Heart left ventricle (tissue), 16 donors: ENCODE data around the gene SMC5. TPM values are rescaled to one million over a fixed set of nuclear protein-coding genes. Genes with fewer than 3 reads are reported as not detected.

Source experiments
- ATAC-seq, 4 donors: fragments of 200-7000 bp; cut with Tn5 transposase; one replicate each; pipeline ENCODE4 v1.9.1; 2020 to 2022; ENCODE audit warnings: moderate library complexity in 4 of 4, mild to moderate bottlenecking in 3 of 4, moderate number of reproducible peaks in 1 of 4
- DNase-seq, 5 donors: peaks; one replicate each; pipeline ENCODE4 v3.0.0-alpha.2; 2020
- H3K27ac ChIP-seq, 12 donors: fragments of 200-600 bp; sonication (generic) in 4 of 12; one replicate each; pipeline versions ENCODE4 v1.5.0 to v1.8.0; 2016 to 2022; ENCODE audit warnings: mild to moderate bottlenecking in 2 of 12
- H3K27me3 ChIP-seq, 9 donors: fragments of 200-600 bp; sonication (generic) in 2 of 9; one replicate each; pipeline versions ENCODE4 v1.5.1 to v1.8.0; 2016 to 2022; ENCODE audit warnings: mild to moderate bottlenecking in 3 of 9
- H3K36me3 ChIP-seq, 9 donors: fragments of 200-600 bp; sonication (generic) in 2 of 9; one replicate each; pipeline versions ENCODE4 v1.5.0 to v1.8.0; 2018 to 2022; ENCODE audit warnings: mild to moderate bottlenecking in 2 of 9
- H3K4me1 ChIP-seq, 12 donors: fragments of 200-600 bp; sonication (generic) in 4 of 12; one replicate each; pipeline versions ENCODE4 v1.5.0 to v1.8.0; 2016 to 2022; ENCODE audit warnings: mild to moderate bottlenecking in 3 of 12
- H3K4me3 ChIP-seq, 12 donors: fragments of 200-600 bp; sonication (generic) in 4 of 12; one replicate each; pipeline versions ENCODE4 v1.5.0 to v1.8.0; 2017 to 2022; ENCODE audit warnings: mild to moderate bottlenecking in 9 of 12, moderate library complexity in 4 of 12
- H3K9me3 ChIP-seq, 12 donors: fragments of 200-600 bp; sonication (generic) in 4 of 12; one replicate each; pipeline versions ENCODE4 v1.5.0 to v1.8.0; 2016 to 2022; ENCODE audit warnings: mild to moderate bottlenecking in 1 of 12
- POLR2A ChIP-seq, 2 donors: fragments of 450-650 bp; IDR thresholded peaks; one replicate each; pipeline ENCODE4 v1.6.1; 2017; ENCODE audit warnings: antibody characterized with exemption in 2 of 2, mild to moderate bottlenecking in 2 of 2, moderate library complexity in 2 of 2
- WGBS, 4 donors: extraction: QIAGEN DNeasy Blood & Tissue Kit in 2 of 4; methylation state at CpG; one replicate each; pipeline versions ENCODE4 v1.1.5 to v1.1.7; 2013 to 2018; 5-methylcytosine and 5-hydroxymethylcytosine counted together
- intact Hi-C, 10 donors: fragments of 100-400 bp; cut with DNase I; formaldehyde crosslinking; loops; one replicate each; pipeline versions ENCODE4 v1.11.1 to v1.14.2; 2022
- polyA plus RNA-seq, 2 donors: library from polyadenylated mRNA; stranded (reverse); fragments of 200-250 nt; gene quantifications; one replicate each; pipeline ENCODE4 v1.2.3, GENCODE V29; 2013
- total RNA-seq, 9 donors: library from RNA; depleted of rRNA in 2 of 9; stranded (reverse); fragments of >200 nt in 2 of 9; fragmentation: NEBNext Ultra II Directional in 3 of 9; extraction: Animal tissue kit (Norgen Biotek cat#: 25700) in 3 of 9; gene quantifications; one replicate each; pipeline versions ENCODE4 v1.1.0 to v1.2.4, GENCODE V29; 2016 to 2023
- TF ChIP-seq, protein P1 (sequence below), 12 donors: fragments of 200-600 bp; sonication (generic) in 4 of 12; IDR thresholded peaks; one replicate each; pipeline versions ENCODE4 v1.5.0 to v1.8.0; 2018 to 2022; ENCODE audit warnings: antibody characterized with exemption in 12 of 12, mild to moderate bottlenecking in 5 of 12
- donor health status: ischemic (EF 13 %, LVEDD 7.1; RV severe dilation, severe dysfunction).
- donor health status: healthy with polysubstance abuse.
- donor health status: DM: no; HTN: yes; CAD: no.
- donor health status: DM: no; HTN: no; CAD: no.
- donor health status: ischemic (EF 25% LVEDD 6.9; RV normal size, moderate dysfunction).
- donor health status: ischemic (EF 25% LVEDD 5.7; RV mildly dilated, moderate dysfunction).
- donor health status: healthy.
- donor health status: DM: yes; HTN: yes; CAD: no.
- donor health status: ischemic (EF 35%, LVEDD 5.7; RV mildly dilated, moderate dysfunction).
- donor health status: nonischemic (EF 11% LVEDD 7.7; RV severe dilation, severe dysfunction).
- donor health status: DM: yes; HTN: yes; CAD: no.
- donor health status: PGD.
- donor health status: ischemic (EF 29% LVEDD 5.4; RV normal size, mild dysfunction).
- donor health status: nonischemic (EF 23%, LVEDD 6.1; RV moderate dilation, normal function).

Gene SMC5
- total and polyA plus RNA-seq, 11 donors, result 6.8 to 14.6 (median 11.0) TPM

DNA sequence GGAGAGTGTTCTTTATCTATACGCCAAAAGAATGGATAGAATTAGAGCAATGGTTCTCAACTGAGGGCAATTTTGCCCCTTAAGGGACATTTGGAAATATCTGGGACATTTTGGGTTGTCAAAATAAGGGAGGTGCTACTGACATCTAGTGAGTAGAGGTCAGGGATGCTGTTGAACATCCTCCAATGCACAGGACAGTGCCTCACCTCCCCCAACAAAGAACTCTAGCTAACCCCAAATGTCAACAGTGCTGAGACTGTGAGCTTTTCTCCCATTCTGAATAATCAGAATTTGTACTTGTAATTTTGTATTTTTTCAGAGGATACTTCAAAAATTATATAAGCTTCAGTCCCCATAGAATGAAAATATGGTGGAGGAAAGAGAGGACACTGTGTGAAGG lies 8.6 kb upstream of the SMC5 start:
- no peaks in the 10 kb centered on the region for H3K36me3 ChIP-seq
- H3K4me1 ChIP-seq, result no peaks in the 10 kb centered on the region
- no peak overlapping the region for H3K27ac ChIP-seq
- peaks cover 0 to 4% (median 0%) of the 10 kb centered on the region in 12 donors for H3K9me3 ChIP-seq
- DNase-seq (no peak), ATAC-seq (no peak)
- no peaks in the 10 kb centered on the region for H3K27me3 ChIP-seq
- WGBS, 4 donors, result 96 to 99% (median 97%) methylated on average over 1 of the region's 1 CpG
- intact Hi-C loops, result loop anchor here in 2 of 10 donors (10.0 kb wide), 2 partner anchors 275 to 355 kb away; no protein-coding TSS in a partner anchor
- TF ChIP-seq POLR2A (IDR thresholded peaks at IDR 0.05), result no peak
- TF ChIP-seq, protein P1, sequence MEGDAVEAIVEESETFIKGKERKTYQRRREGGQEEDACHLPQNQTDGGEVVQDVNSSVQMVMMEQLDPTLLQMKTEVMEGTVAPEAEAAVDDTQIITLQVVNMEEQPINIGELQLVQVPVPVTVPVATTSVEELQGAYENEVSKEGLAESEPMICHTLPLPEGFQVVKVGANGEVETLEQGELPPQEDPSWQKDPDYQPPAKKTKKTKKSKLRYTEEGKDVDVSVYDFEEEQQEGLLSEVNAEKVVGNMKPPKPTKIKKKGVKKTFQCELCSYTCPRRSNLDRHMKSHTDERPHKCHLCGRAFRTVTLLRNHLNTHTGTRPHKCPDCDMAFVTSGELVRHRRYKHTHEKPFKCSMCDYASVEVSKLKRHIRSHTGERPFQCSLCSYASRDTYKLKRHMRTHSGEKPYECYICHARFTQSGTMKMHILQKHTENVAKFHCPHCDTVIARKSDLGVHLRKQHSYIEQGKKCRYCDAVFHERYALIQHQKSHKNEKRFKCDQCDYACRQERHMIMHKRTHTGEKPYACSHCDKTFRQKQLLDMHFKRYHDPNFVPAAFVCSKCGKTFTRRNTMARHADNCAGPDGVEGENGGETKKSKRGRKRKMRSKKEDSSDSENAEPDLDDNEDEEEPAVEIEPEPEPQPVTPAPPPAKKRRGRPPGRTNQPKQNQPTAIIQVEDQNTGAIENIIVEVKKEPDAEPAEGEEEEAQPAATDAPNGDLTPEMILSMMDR (IDR thresholded peaks at IDR 0.05), result no peak
- H3K4me3 ChIP-seq, result no peak overlapping the region

DNA sequence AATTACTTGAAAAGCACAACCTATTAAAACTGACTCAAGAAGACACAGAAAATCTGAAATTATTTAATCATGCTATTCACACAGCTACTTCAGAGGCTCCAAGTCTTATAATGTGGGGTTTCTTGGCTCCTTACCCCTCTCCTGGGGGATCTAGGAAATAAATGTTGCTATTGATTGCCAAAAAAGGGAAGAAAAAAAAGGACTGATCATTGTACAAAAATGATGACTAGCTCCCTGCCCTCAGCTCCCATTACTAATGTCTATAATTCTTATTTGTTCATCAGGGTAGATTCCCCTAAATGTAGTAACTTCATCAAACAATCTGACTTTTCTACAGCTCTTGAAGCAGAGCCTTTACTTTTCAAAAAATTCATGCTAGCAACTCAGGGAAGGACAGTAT lies 3.3 kb upstream of the SMC5 start:
- no peak for DNase-seq
- intact Hi-C loops, result loop anchor here in 2 of 10 donors (10.0 kb wide), 2 partner anchors 281 to 349 kb away; no protein-coding TSS in a partner anchor
- H3K27ac ChIP-seq, result no peak overlapping the region
- no peaks in the 10 kb centered on the region for H3K9me3 ChIP-seq
- no peaks in the 10 kb centered on the region for H3K27me3 ChIP-seq
- H3K4me3 ChIP-seq, result peak overlapping the region in 7 of 12 donors; percentile 2 to 94 (median 24)
- ATAC-seq, result no peak
- peaks cover 5 to 26% (median 20%) of the 10 kb centered on the region in 12 donors for H3K4me1 ChIP-seq
- TF ChIP-seq, protein P1 (IDR thresholded peaks at IDR 0.05), result no peak
- TF ChIP-seq POLR2A (IDR thresholded peaks at IDR 0.05), result no peak
- no peaks in the 10 kb centered on the region for H3K36me3 ChIP-seq

DNA sequence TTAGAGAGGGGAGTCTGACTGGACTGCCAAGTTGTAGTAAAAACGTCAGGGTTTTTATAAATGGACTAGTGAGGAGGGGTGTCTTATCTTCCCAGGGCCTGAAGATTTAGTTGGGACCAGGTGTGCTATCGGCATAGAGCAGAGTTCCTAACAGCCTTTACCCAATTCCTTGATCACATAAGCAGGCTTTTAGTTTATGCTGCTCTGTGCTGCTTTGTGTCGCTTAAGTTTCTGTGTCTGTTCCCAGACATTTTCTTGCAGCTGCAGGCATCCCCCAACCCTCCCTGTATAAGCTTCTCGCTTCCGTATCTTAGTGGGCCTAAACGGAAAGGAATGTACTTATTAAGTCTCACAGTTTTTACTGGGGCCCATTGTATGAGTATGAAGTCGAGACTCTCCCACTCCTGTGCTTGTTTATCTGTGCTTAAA lies 2.6 kb upstream of the SMC5 start:
- intact Hi-C loops, result loop anchor here in 2 of 10 donors (10.0 kb wide), 2 partner anchors 281 to 349 kb away; no protein-coding TSS in a partner anchor
- 58 to 71% (median 67%) methylated on average over 7 of the region's 7 CpGs for WGBS, 4 donors
- TF ChIP-seq, protein P1 (IDR thresholded peaks at IDR 0.05), result no peak
- no peak for TF ChIP-seq POLR2A (IDR thresholded peaks at IDR 0.05)
- H3K27me3 ChIP-seq, result no peaks in the 10 kb centered on the region
- peak overlapping the region in 7 of 12 donors; percentile 2 to 94 (median 24) for H3K4me3 ChIP-seq
- H3K4me1 ChIP-seq, result peaks cover 5 to 33% (median 26%) of the 10 kb centered on the region in 12 donors
- DNase-seq (no peak), ATAC-seq (no peak)
- no peaks in the 10 kb centered on the region for H3K9me3 ChIP-seq
- H3K36me3 ChIP-seq, result peaks cover 0 to 6% (median 0%) of the 10 kb centered on the region in 9 donors
- no peak overlapping the region for H3K27ac ChIP-seq

DNA sequence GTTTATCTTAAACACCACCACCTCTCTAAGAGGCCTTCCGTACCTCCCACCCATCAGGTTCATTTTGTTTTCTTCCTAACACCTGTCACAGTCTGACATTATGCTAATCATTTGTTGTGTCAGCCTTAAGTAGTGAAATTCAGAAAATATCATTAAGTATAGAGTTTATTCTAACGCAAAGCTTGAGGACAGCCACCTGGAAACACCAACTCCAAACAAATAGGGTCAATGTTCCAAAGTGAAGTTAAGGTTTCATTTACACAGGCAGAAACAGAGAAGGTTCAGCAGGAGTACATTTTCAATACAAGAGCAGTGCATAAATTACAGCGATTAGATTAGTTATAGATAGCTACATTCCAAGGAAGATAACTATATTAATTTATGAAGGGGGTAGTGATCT lies 1.3 kb upstream of the SMC5 start:
- no peak for DNase-seq
- Histone ChIP-seq H3K27me3 (no peaks in the 10 kb centered on the region), H3K9me3 (no peaks in the 10 kb centered on the region), H3K4me1 (peaks cover 5 to 47% (median 37%) of the 10 kb centered on the region in 12 donors), H3K27ac (peak overlapping the region in 10 of 12 donors; percentile 87 to 97 (median 96)), H3K4me3 (peak overlapping the region in 9 of 12 donors; percentile 70 to 94 (median 87)), H3K36me3 (peaks cover 0 to 17% (median 0%) of the 10 kb centered on the region in 9 donors)
- intact Hi-C loops, result loop anchor here in 2 of 10 donors (10.0 kb wide), 2 partner anchors 283 to 347 kb away; no protein-coding TSS in a partner anchor
- no peak for ATAC-seq
- WGBS, 4 donors, result 78 to 84% (median 82%) methylated on average over 3 of the region's 3 CpGs
- TF ChIP-seq, protein P1 (IDR thresholded peaks at IDR 0.05), result no peak
- no peak for TF ChIP-seq POLR2A (IDR thresholded peaks at IDR 0.05)
